ENCODE measurements around the gene IL9.
"Not testable (repeated sequence)": the region's sequence is repeated elsewhere in the genome, so short reads cannot be mapped to it uniquely, and the experiment has no call there.

The IL9 gene

GRCh38 chr5:135866016-135866415, 29.6 kb downstream of the IL9 start:
- DNase-seq, result no peak

GRCh38 chr5:135864503-135865435, 30.9 kb downstream of the IL9 start:
- no peak for DNase-seq

- no peak for DNase-seq
Observed at GRCh38 chr5:135862744-135863143, 32.9 kb downstream of the IL9 start.

GRCh38 chr5:135862086-135862485, 33.6 kb downstream of the IL9 start:
- no peak for DNase-seq

GRCh38 chr5:135861641-135862040, 34.0 kb downstream of the IL9 start:
- no peak for DNase-seq

GRCh38 chr5:135859641-135860040, 36.0 kb downstream of the IL9 start:
- DNase-seq, result no peak

GRCh38 chr5:135859186-135859585, 36.5 kb downstream of the IL9 start:
- DNase-seq, result not testable (repeated sequence)

- no peak for DNase-seq
Observed at GRCh38 chr5:135857630-135858311, 37.9 kb downstream of the IL9 start.

GRCh38 chr5:135851915-135852845, 43.5 kb downstream of the IL9 start:
- no peak for DNase-seq

GRCh38 chr5:135851186-135851914, 44.3 kb downstream of the IL9 start:
- no peak for DNase-seq

- DNase-seq, result no peak
Observed at GRCh38 chr5:135850671-135851070, 45.0 kb downstream of the IL9 start.

GRCh38 chr5:135850231-135850630, 45.4 kb downstream of the IL9 start:
- DNase-seq, result no peak

GRCh38 chr5:135847976-135848375, 47.7 kb downstream of the IL9 start:
- DNase-seq, result no peak

GRCh38 chr5:135846311-135846710, 49.3 kb downstream of the IL9 start:
- no peak for DNase-seq

- DNase-seq, result no peak
Observed at GRCh38 chr5:135843571-135844337, 51.9 kb downstream of the IL9 start.

- DNase-seq, result no peak
Observed at GRCh38 chr5:135842737-135843136, 52.9 kb downstream of the IL9 start.
